Loucy (cell line): ENCODE data around the gene NR3C2.

Source experiments
- H2AFZ ChIP-seq: fragments of 200-600 bp; sonication (generic); 2 replicates; pipeline ENCODE4 v1.6.0; 2016; ENCODE audit warnings: antibody characterized with exemption, mild to moderate bottlenecking, low read length, moderate library complexity
- H3F3A ChIP-seq: fragments of 200-600 bp; 2 replicates; pipeline ENCODE4 v1.6.0; 2016; ENCODE audit warnings: antibody characterized with exemption, low read depth, mild to moderate bottlenecking
- H3K27me3 ChIP-seq: fragments of 200-600 bp; sonication (generic); 2 replicates; pipeline ENCODE4 v1.6.1; 2014; ENCODE audit warnings: low read length, mild to moderate bottlenecking; ENCODE audit not compliant: insufficient read depth, poor library complexity, severe bottlenecking
- H3K36me3 ChIP-seq: fragments of 200-600 bp; sonication (generic); 2 replicates; pipeline ENCODE4 v1.6.1; 2016; ENCODE audit warnings: low read length; ENCODE audit not compliant: insufficient read depth
- H3K4me1 ChIP-seq: fragments of 200-600 bp; sonication (generic); 2 replicates; pipeline ENCODE4 v1.5.1; 2014; ENCODE audit warnings: low read length, mild to moderate bottlenecking; ENCODE audit not compliant: insufficient read depth, poor library complexity, severe bottlenecking
- H3K4me2 ChIP-seq: fragments of 200-600 bp; sonication (generic); 2 replicates; pipeline ENCODE4 v1.6.0; 2014; ENCODE audit warnings: antibody characterized with exemption, low read length, low read depth, mild to moderate bottlenecking; ENCODE audit not compliant: poor library complexity, severe bottlenecking
- H3K4me3 ChIP-seq: fragments of 200-600 bp; sonication (generic); 2 replicates; pipeline ENCODE4 v1.5.1; 2014; ENCODE audit warnings: low read length, mild to moderate bottlenecking, mixed read lengths; ENCODE audit not compliant: poor library complexity, severe bottlenecking
- H3K79me2 ChIP-seq: fragments of 200-600 bp; sonication (generic); 2 replicates; pipeline ENCODE4 v1.6.1; 2014; ENCODE audit warnings: low read length; ENCODE audit not compliant: insufficient read depth
- H3K9ac ChIP-seq: fragments of 200-600 bp; sonication (generic); 2 replicates; pipeline ENCODE4 v1.6.0; 2014; ENCODE audit warnings: mild to moderate bottlenecking, low read depth, low read length, moderate library complexity; ENCODE audit not compliant: poor library complexity, severe bottlenecking
- H3K9me2 ChIP-seq: fragments of 200-600 bp; sonication (generic); replicated peaks from 2 replicates; pipeline ENCODE4 v1.6.1; 2016; ENCODE audit warnings: low read depth, low read length, mixed read lengths
- H3K9me3 ChIP-seq: fragments of 200-600 bp; sonication (generic); 2 replicates; pipeline ENCODE4 v1.6.1; 2014; ENCODE audit warnings: mild to moderate bottlenecking, antibody characterized with exemption, low read length, low read depth; ENCODE audit not compliant: insufficient read depth
- H4K20me1 ChIP-seq: fragments of 200-600 bp; sonication (generic); 2 replicates; pipeline ENCODE4 v1.6.0; 2014; ENCODE audit warnings: antibody characterized with exemption, low read length, mild to moderate bottlenecking; ENCODE audit not compliant: insufficient read depth, poor library complexity, severe bottlenecking
- CTCF ChIP-seq: fragments of 200-600 bp; sonication (generic); conservative IDR thresholded peaks from 2 replicates; pipeline ENCODE4 v1.5.1; 2014; ENCODE audit warnings: mild to moderate bottlenecking, antibody characterized with exemption, low read length
- EZH2phosphoT487 ChIP-seq: fragments of 200-600 bp; IDR thresholded peaks from 2 replicates; pipeline ENCODE4 v1.6.1; 2018; ENCODE audit warnings: antibody characterized with exemption, mild to moderate bottlenecking, moderate library complexity, borderline replicate concordance

The NR3C2 gene

GRCh38 chr4:148094149-148094548, 348.1 kb downstream of the NR3C2 start:
- H3K4me3 ChIP-seq: no peak overlapping the region
- no peaks in the 10 kb centered on the region for H3K9me3 ChIP-seq
- no peaks in the 10 kb centered on the region for H3K36me3 ChIP-seq
- no peaks in the 10 kb centered on the region for H3K9me2 ChIP-seq
- no peak overlapping the region for H3K9ac ChIP-seq
- H3K27me3 ChIP-seq: no peaks in the 10 kb centered on the region
- no peaks in the 10 kb centered on the region for H4K20me1 ChIP-seq
- no peaks in the 10 kb centered on the region for H3K79me2 ChIP-seq
- no peaks in the 10 kb centered on the region for H3F3A ChIP-seq
- no peak overlapping the region for H2AFZ ChIP-seq
- H3K4me1 ChIP-seq: no peaks in the 10 kb centered on the region
- no peak overlapping the region for H3K4me2 ChIP-seq
- TF ChIP-seq EZH2phosphoT487: no peak
- TF ChIP-seq CTCF: no peak

- no peak overlapping the region for H3K4me3 ChIP-seq
- H3K9me2 ChIP-seq: no peaks in the 10 kb centered on the region
- no peaks in the 10 kb centered on the region for H3K4me1 ChIP-seq
- H3K79me2 ChIP-seq: no peaks in the 10 kb centered on the region
- no peaks in the 10 kb centered on the region for H3K36me3 ChIP-seq
- no peaks in the 10 kb centered on the region for H3K9me3 ChIP-seq
- TF ChIP-seq CTCF: no peak
- TF ChIP-seq EZH2phosphoT487: no peak
- H3F3A ChIP-seq: no peaks in the 10 kb centered on the region
- H2AFZ ChIP-seq: no peak overlapping the region
- no peaks in the 10 kb centered on the region for H3K27me3 ChIP-seq
- H4K20me1 ChIP-seq: no peaks in the 10 kb centered on the region
- H3K9ac ChIP-seq: no peak overlapping the region
- H3K4me2 ChIP-seq: no peak overlapping the region
These were observed 349.1 kb downstream of the NR3C2 start for GRCh38 chr4:148093065-148093464.

- no peak for TF ChIP-seq EZH2phosphoT487
- no peak for TF ChIP-seq CTCF
- H3F3A ChIP-seq: no peaks in the 10 kb centered on the region
- no peak overlapping the region for H3K4me2 ChIP-seq
- H3K27me3 ChIP-seq: no peaks in the 10 kb centered on the region
- no peaks in the 10 kb centered on the region for H3K4me1 ChIP-seq
- no peak overlapping the region for H2AFZ ChIP-seq
- no peaks in the 10 kb centered on the region for H3K36me3 ChIP-seq
- H3K9me3 ChIP-seq: no peaks in the 10 kb centered on the region
- H3K79me2 ChIP-seq: no peaks in the 10 kb centered on the region
- no peaks in the 10 kb centered on the region for H3K9me2 ChIP-seq
- no peaks in the 10 kb centered on the region for H4K20me1 ChIP-seq
- H3K9ac ChIP-seq: no peak overlapping the region
- H3K4me3 ChIP-seq: no peak overlapping the region
These were observed 349.7 kb downstream of the NR3C2 start for GRCh38 chr4:148092316-148093014.
